Vagina (tissue), 2 donors: ENCODE data around the gene ZBTB7C.

Experiments
- POLR2A ChIP-seq, 2 donors: fragments of 450-650 bp; IDR thresholded peaks; one replicate each; pipeline ENCODE4 v1.6.1; 2017; ENCODE audit warnings: antibody characterized with exemption in 2 of 2, mild to moderate bottlenecking in 2 of 2, moderate library complexity in 2 of 2
- POLR2AphosphoS5 ChIP-seq, 2 donors: sonication (generic); formaldehyde crosslinking; IDR thresholded peaks; one replicate each; pipeline ENCODE4 v1.9.0; 2017; ENCODE audit warnings: antibody characterized with exemption in 2 of 2, mild to moderate bottlenecking in 2 of 2, low read depth in 1 of 2; ENCODE audit not compliant: insufficient read depth in 1 of 2

GRCh38 chr18:48203288-48203945 is 205.8 kb downstream of the ZBTB7C start:
- no peak for TF ChIP-seq POLR2AphosphoS5 (IDR thresholded peaks at IDR 0.05; ENCODE audit: insufficient read depth in 1 of 2, low read depth in 1 of 2)
- no peak for TF ChIP-seq POLR2A (IDR thresholded peaks at IDR 0.05)
